ENCODE results near the gene RAI14. TPM values are rescaled to one million over a fixed set of nuclear protein-coding genes. Genes with fewer than 3 reads are reported as not detected.
A peak's percentile ranks its signal among the peaks of the same experiment; 100 is the strongest.

RAI14 gene
- total RNA-seq, 1 experiment from 2014 or later = 23.6 TPM

GRCh38 chr5:34857894-34858293 is 201.8 kb downstream of the RAI14 start:
- no peaks in the 10 kb centered on the region for H3K9me3 ChIP-seq (ENCODE audit: low read depth, low read length, poor library complexity, severe bottlenecking)
- ChIA-PET POLR2A (ENCODE audit: low non-redundant PET) (interaction anchor here (0.7 kb wide), 1 partner anchor 18 kb away, joined by 5 read pairs; no protein-coding TSS in a partner anchor), CTCF (no interaction called here)
- H3K27me3 ChIP-seq (replicated peaks; ENCODE audit: insufficient read depth, low read depth, low read length, poor library complexity) = peaks cover 20% of the 10 kb centered on the region
- H3K4me3 ChIP-seq (ENCODE audit: low read depth, low read length, poor library complexity, severe bottlenecking) = no peak overlapping the region
- H3K36me3 ChIP-seq (ENCODE audit: insufficient read depth, low read length, poor library complexity, severe bottlenecking) = no peaks in the 10 kb centered on the region
- peaks cover 16% of the 10 kb centered on the region for H3K4me1 ChIP-seq (ENCODE audit: insufficient read depth, low read length, poor library complexity, severe bottlenecking)
- H3K27ac ChIP-seq (ENCODE audit: low read depth, low read length, poor library complexity, severe bottlenecking) = no peak overlapping the region
- intact Hi-C loops (cut with micrococcal nuclease; ENCODE audit: unreplicated experiment) = no loop called here
- TF ChIP-seq EZH2 (IDR thresholded peaks at IDR 0.05; ENCODE audit: borderline replicate concordance, low read depth, low read length, poor library complexity, severe bottlenecking) = no peak
- TF ChIP-seq CTCF (conservative IDR thresholded peaks at IDR 0.05; ENCODE audit: low read depth, low read length) = no peak
- DNase-seq (ENCODE audit: low spot score) = no peak
- BruUV-seq (replicated peaks) = no TSS peak

- POLR2A ChIA-PET (ENCODE audit: low non-redundant PET) = no interaction called here
- no peaks in the 10 kb centered on the region for H3K9me3 ChIP-seq (ENCODE audit: low read depth, low read length, poor library complexity, severe bottlenecking)
- peaks cover 16% of the 10 kb centered on the region for H3K4me1 ChIP-seq (ENCODE audit: insufficient read depth, low read length, poor library complexity, severe bottlenecking)
- no peaks in the 10 kb centered on the region for H3K36me3 ChIP-seq (ENCODE audit: insufficient read depth, low read length, poor library complexity, severe bottlenecking)
- no TSS peak for BruUV-seq (replicated peaks)
- H3K27ac ChIP-seq (ENCODE audit: low read depth, low read length, poor library complexity, severe bottlenecking) = no peak overlapping the region
- peak; percentile 11 for DNase-seq (ENCODE audit: low spot score)
- no peak overlapping the region for H3K4me3 ChIP-seq (ENCODE audit: low read depth, low read length, poor library complexity, severe bottlenecking)
- intact Hi-C loops (cut with micrococcal nuclease; ENCODE audit: unreplicated experiment) = no loop called here
- no peak for TF ChIP-seq CTCF (conservative IDR thresholded peaks at IDR 0.05; ENCODE audit: low read depth, low read length)
- peaks cover 20% of the 10 kb centered on the region for H3K27me3 ChIP-seq (replicated peaks; ENCODE audit: insufficient read depth, low read depth, low read length, poor library complexity)
- CTCF ChIA-PET = no interaction called here
These were observed 202.7 kb downstream of the RAI14 start for GRCh38 chr5:34858790-34859189.

- H3K27ac ChIP-seq (ENCODE audit: low read depth, low read length, poor library complexity, severe bottlenecking) = no peak overlapping the region
- CTCF ChIA-PET = interaction anchor here (0.6 kb wide), 1 partner anchor 124 kb away, joined by 4 read pairs; no protein-coding TSS in a partner anchor
- no peaks in the 10 kb centered on the region for H3K9me3 ChIP-seq (ENCODE audit: low read depth, low read length, poor library complexity, severe bottlenecking)
- TF ChIP-seq CTCF (conservative IDR thresholded peaks at IDR 0.05; ENCODE audit: low read depth, low read length) = no peak
- TF ChIP-seq EZH2 (IDR thresholded peaks at IDR 0.05; ENCODE audit: borderline replicate concordance, low read depth, low read length, poor library complexity, severe bottlenecking) = no peak
- H3K4me3 ChIP-seq (ENCODE audit: low read depth, low read length, poor library complexity, severe bottlenecking) = no peak overlapping the region
- POLR2A ChIA-PET (ENCODE audit: low non-redundant PET) = no interaction called here
- H3K4me1 ChIP-seq (ENCODE audit: insufficient read depth, low read length, poor library complexity, severe bottlenecking) = peaks cover 12% of the 10 kb centered on the region
- peaks cover 20% of the 10 kb centered on the region for H3K27me3 ChIP-seq (replicated peaks; ENCODE audit: insufficient read depth, low read depth, low read length, poor library complexity)
- intact Hi-C loops (cut with micrococcal nuclease; ENCODE audit: unreplicated experiment) = no loop called here
- no peak for DNase-seq (ENCODE audit: low spot score)
- H3K36me3 ChIP-seq (ENCODE audit: insufficient read depth, low read length, poor library complexity, severe bottlenecking) = no peaks in the 10 kb centered on the region
- no TSS peak for BruUV-seq (replicated peaks)
These were observed 203.1 kb downstream of the RAI14 start for GRCh38 chr5:34859253-34859652.

All from A673 (cell line).